Natural killer cell treated with Interleukin-12 subunit alpha and Interleukin-12 subunit beta and Interleukin-15 and Interleukin-18, amount 100 ng/mL, for 72 hours (primary cell): ENCODE data around the gene IFNL1. TPM values are rescaled to one million over a fixed set of nuclear protein-coding genes. Genes with fewer than 3 reads are reported as not detected.
"Not testable (repeated sequence)": the region's sequence is repeated elsewhere in the genome, so short reads cannot be mapped to it uniquely, and the experiment has no call there.

ENCODE experiments used
- ATAC-seq, 2 donors: fragments of 150-1000 bp; cut with Tn5 transposase in 1 of 2; sonication (Bioruptor Pico), chemical (Tn5 transposase) in 1 of 2; 2 replicates each; pipeline ENCODE4 v1.10.0; 2021
- DNase-seq: peaks from one replicate; pipeline ENCODE4 v3.0.0; 2022; ENCODE audit warnings: low spot score
- H3K27ac Mint-ChIP-seq, 2 donors: 1 replicate in 1 of 2; 2 replicates in 1 of 2; pipeline ENCODE4 v1.8.0; 2022; ENCODE audit warnings: mixed read lengths in 2 of 2, mild to moderate bottlenecking in 1 of 2, moderate library complexity in 1 of 2
- H3K27me3 Mint-ChIP-seq, 2 donors: 1 replicate in 1 of 2; 2 replicates in 1 of 2; pipeline ENCODE4 v1.8.0; 2022; ENCODE audit warnings: mixed read lengths in 2 of 2
- H3K36me3 Mint-ChIP-seq: one replicate; pipeline ENCODE4 v1.8.0; 2022; ENCODE audit warnings: mixed read lengths
- H3K4me1 Mint-ChIP-seq, 2 donors: 1 replicate in 1 of 2; 2 replicates in 1 of 2; pipeline ENCODE4 v1.8.0; 2022; ENCODE audit warnings: low read depth in 2 of 2, mixed read lengths in 2 of 2, mild to moderate bottlenecking in 1 of 2
- H3K4me3 Mint-ChIP-seq: one replicate; pipeline ENCODE4 v1.8.0; 2022; ENCODE audit warnings: mixed read lengths
- H3K9me3 Mint-ChIP-seq: 2 replicates; pipeline ENCODE4 v1.8.0; 2022; ENCODE audit warnings: mixed read lengths
- total RNA-seq, 2 donors: library from RNA; stranded (reverse); gene quantifications; one replicate each; pipeline ENCODE4 v1.2.3, GENCODE V29; 2022

IFNL1 gene
- total RNA-seq, 2 donors from 2014 or later: 0.36 TPM; not detected in 1

GRCh38 chr19:39263912-39264305 lies 32.3 kb upstream of the IFNL1 start:
- Mint-ChIP-seq H3K9me3 (no peaks in the 10 kb centered on the region), H3K4me3 (peak overlapping the region; percentile 33), H3K36me3 (peaks cover 5% of the 10 kb centered on the region), H3K4me1 (peaks cover 8% of the 10 kb centered on the region in 2 donors), H3K27me3 (peaks cover 17 to 19% of the 10 kb centered on the region in 2 donors), H3K27ac (no peak overlapping the region)
- ATAC-seq (peak in 1 of 2 donors; percentile 52), DNase-seq (no peak)

DNA sequence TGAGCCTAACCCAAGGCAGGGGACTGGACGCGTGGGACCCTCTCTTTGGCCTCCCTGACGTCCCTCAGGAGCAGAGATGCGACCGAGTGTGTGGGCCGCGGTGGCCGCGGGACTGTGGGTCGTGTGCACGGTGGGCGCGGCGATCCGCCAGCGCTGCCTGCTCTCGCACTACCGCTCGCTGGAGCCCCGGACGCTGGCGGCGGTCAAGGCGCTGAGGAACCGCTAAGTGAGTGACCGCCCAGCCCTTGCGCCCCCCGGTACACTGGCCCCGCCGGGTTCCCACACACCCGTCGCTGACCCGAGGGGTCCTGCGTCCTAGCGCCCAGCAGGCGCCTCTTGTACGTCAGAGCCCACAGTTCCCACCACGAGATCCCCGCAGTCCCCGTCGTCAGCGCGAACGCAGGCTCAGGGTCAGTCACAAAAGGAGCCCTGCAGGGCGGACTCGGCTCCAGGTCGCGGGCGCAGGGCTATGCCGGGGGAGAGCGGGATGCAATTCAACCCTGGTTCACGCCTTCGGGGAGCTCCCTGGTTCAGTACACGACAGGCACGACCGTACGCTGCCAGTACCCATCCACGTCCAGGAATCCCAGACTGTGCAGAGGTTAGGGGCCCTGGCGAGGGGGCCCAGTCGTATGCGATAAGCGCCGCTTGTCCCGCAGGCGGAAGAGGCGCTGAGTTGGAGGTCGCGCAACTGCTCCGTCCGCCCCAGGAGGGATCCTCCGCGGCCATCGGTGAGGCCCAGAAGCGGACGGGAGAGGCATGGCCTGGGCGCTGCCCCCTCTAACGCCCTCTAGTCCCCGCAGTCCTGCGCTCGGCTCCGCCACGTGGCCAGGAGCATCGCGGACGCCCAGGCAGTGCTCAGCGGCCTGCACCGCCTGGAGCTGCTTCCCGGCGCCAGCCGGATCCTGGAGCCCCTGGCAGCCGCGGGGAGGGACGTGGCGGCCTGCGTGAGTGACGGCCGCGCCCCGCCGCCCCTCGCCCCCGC lies 31.6 kb upstream of the IFNL1 start:
- Mint-ChIP-seq H3K4me1 (peaks cover 8% of the 10 kb centered on the region in 2 donors), H3K27ac (no peak overlapping the region), H3K36me3 (peaks cover 5% of the 10 kb centered on the region), H3K9me3 (no peaks in the 10 kb centered on the region), H3K4me3 (no peak overlapping the region), H3K27me3 (peaks cover 17 to 19% of the 10 kb centered on the region in 2 donors)
- ATAC-seq (peak; percentile 37 to 49), DNase-seq (no peak)

DNA sequence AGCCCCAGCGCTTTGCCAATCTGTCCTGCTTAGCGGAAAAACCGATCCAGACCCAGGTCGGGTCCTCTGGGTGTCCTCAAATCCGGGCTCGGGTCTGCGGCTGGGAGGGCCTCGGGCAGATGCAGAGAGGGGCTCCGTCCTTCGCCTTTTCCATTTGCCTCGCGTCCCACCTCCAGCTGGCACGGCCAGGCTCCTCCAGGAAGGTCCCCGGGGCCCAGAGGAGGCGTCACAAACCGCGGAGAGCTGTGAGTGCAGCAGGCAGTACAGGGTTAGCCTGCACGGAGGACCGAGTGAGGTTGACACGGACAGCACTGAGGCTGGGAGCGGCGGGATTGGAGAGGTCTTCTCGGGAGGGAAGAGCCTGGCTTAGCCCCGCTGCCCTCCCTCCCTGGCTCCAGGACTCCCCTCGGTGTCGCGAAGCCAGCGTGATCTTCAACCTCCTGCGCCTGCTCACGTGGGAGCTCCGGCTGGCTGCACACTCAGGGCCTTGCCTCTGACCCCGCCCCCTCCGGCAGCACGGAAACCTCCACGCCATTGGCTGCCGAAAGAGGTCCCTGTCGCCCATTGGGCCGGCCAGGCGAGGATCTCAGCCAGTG lies 30.8 kb upstream of the IFNL1 start:
- no peak for ATAC-seq
- H3K36me3 Mint-ChIP-seq: peaks cover 5% of the 10 kb centered on the region
- H3K27ac Mint-ChIP-seq: no peak overlapping the region
- H3K4me1 Mint-ChIP-seq: peaks cover 8% of the 10 kb centered on the region in 2 donors
- no peaks in the 10 kb centered on the region for H3K9me3 Mint-ChIP-seq
- no peak for DNase-seq
- no peak overlapping the region for H3K4me3 Mint-ChIP-seq
- peaks cover 19% of the 10 kb centered on the region in 2 donors for H3K27me3 Mint-ChIP-seq

DNA sequence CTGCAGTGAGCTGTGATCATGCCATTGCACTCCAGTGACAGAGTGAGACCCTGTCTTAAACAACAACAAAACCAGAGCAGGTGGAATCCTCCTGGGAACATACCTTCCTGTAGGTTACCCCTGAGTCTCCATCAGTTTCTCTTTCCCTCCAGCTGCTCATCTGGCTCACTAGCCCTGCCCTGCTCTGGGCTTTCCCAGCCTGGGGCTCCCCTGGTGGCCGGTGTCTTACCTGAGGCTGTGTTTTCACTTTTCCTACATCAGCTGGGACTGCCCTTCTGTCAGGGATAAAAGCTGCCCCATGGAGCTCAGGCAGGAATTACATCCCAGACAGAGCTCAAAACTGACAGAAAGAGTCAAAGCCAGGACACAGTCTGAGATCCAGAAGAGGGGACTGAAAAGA lies 28.1 kb upstream of the IFNL1 start, which contains the start of gene IFNL2:
TSS of gene IFNL2 (plus strand) at position 312 of the 400 bp plus-strand sequence. CDS start 173 bp downstream, outside the sequence.
- not testable (repeated sequence) for ATAC-seq, DNase-seq, H3K27ac Mint-ChIP-seq, H3K36me3 Mint-ChIP-seq, H3K4me3 Mint-ChIP-seq, H3K4me1 Mint-ChIP-seq, H3K9me3 Mint-ChIP-seq
- H3K27me3 Mint-ChIP-seq: peaks cover 10 to 14% of the 10 kb centered on the region in 2 donors

DNA sequence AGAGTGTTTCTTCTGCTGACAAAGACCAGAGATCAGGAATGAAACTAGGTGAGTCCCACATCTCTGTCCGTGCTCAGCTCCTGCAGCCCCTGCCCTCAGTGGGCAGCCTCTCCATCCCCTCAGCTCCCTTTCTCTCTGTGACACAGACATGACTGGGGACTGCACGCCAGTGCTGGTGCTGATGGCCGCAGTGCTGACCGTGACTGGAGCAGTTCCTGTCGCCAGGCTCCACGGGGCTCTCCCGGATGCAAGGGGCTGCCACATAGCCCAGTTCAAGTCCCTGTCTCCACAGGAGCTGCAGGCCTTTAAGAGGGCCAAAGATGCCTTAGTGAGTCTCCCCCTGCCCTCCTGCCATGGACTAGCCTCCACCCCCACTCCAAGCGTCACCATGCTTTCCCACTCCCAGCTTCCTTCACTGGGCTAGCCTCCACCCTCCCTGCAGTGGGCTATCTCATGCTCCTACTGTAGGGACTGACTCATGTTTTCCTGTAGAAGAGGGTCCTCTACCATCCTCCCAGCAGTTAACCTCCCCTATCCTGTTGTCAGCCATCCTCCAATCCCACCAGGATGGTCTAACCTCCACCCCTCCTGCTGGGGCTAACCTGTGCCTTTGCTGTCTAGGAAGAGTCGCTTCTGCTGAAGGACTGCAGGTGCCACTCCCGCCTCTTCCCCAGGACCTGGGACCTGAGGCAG lies 27.5 kb upstream of the IFNL1 start:
- H3K9me3 Mint-ChIP-seq, H3K4me3 Mint-ChIP-seq, H3K4me1 Mint-ChIP-seq, DNase-seq, H3K36me3 Mint-ChIP-seq, H3K27me3 Mint-ChIP-seq, ATAC-seq, H3K27ac Mint-ChIP-seq: not testable (repeated sequence)

GRCh38 chr19:39269369-39269768 lies 26.8 kb upstream of the IFNL1 start:
- not testable (repeated sequence) for ATAC-seq, H3K4me1 Mint-ChIP-seq, DNase-seq, H3K27ac Mint-ChIP-seq, H3K36me3 Mint-ChIP-seq, H3K9me3 Mint-ChIP-seq, H3K4me3 Mint-ChIP-seq, H3K27me3 Mint-ChIP-seq

DNA sequence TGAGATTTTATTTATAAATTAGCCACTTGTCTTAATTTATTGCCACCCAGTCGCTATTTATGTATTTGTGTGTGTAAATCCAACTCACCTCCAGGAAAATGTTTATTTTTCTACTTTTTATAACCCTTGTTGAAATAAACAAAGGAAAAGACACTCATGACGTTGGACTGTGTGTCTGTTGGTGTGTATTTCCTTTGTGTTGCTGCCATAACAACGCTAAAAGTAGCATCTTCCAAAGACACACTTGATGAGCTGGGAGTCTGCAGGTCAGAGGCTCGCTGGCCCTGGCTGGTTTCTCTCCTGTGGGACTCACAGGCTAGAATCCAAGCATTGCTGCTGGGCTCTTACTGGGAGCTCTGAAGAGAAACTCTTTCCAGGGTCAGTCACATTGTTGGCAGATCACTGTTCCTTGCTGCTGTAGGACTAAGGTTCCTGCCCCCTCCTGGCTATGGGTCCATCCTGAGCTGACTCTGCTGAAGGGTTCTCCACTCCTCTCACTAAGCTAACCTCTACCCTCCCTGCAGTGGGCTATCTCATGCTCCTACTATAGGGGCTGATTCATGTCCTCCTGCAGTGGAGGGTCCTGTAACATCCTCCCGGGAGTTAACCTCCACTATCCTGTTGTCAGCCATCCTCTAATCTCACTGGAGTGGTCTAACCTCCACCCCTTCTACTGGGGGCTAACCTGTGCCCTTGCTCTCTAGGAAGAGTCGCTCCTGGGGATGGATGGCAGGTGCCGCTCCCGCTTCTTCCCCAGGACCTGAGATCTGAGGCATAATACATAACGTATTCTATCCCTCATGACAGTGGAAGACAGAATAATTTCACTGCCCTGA lies 26.0 kb upstream of the IFNL1 start:
- DNase-seq (no peak), ATAC-seq (no peak)
- Mint-ChIP-seq H3K4me1 (no peaks in the 10 kb centered on the region), H3K36me3 (no peaks in the 10 kb centered on the region), H3K27me3 (peaks cover 0 to 7% of the 10 kb centered on the region in 2 donors), H3K27ac (no peak overlapping the region), H3K9me3 (no peaks in the 10 kb centered on the region), H3K4me3 (no peak overlapping the region)

DNA sequence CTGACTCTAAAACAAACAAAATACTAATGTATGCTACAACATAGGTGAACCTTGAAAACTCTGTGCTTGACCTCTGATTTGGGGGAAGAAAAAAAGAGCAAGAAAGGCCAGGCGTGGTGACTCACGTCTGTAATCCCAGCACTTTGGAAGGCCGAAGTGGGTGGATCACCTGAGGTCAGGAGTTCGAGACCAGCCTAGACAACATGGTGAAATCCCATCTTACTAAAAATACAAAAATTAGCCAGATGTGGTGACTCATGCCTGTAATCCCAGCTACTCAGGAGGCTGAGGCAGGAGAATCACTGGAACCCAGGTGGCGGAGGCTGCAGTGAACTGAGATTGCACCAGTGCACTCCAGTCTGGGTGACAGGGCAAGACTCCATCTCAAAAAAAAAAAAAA lies 22.3 kb upstream of the IFNL1 start:
- H3K4me3 Mint-ChIP-seq, H3K9me3 Mint-ChIP-seq, ATAC-seq, H3K27ac Mint-ChIP-seq, H3K36me3 Mint-ChIP-seq, H3K4me1 Mint-ChIP-seq, DNase-seq, H3K27me3 Mint-ChIP-seq: not testable (repeated sequence)

- ATAC-seq (no peak), DNase-seq (no peak)
- Mint-ChIP-seq H3K27ac (no peak overlapping the region), H3K4me3 (no peak overlapping the region), H3K36me3 (no peaks in the 10 kb centered on the region), H3K4me1 (no peaks in the 10 kb centered on the region), H3K27me3 (peaks cover 0 to 4% of the 10 kb centered on the region in 2 donors), H3K9me3 (no peaks in the 10 kb centered on the region)
Measured at GRCh38 chr19:39275578-39275977, 20.6 kb upstream of the IFNL1 start.

DNA sequence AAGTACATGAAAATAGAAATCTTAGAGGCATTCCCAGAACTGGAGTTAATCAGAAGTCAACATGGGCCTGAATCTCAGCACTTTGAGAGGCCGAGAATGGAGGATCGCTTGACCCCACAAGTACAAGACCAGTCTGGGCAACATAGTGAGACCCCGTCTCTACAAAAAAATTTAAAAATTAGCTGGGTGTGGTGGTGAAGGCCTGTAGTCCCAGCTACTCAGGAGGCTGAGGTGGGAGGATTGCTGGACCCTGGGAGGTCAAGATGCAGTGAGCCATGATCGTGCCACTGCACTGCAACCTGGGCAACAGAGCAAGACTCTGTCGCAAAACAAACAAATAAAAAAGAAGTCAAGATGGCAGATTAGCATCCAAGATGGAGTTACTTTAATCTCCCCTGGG lies 19.5 kb upstream of the IFNL1 start:
- no peak for DNase-seq
- Mint-ChIP-seq H3K4me3 (no peak overlapping the region), H3K36me3 (no peaks in the 10 kb centered on the region), H3K27ac (no peak overlapping the region), H3K4me1 (no peaks in the 10 kb centered on the region), H3K27me3 (no peaks in the 10 kb centered on the region), H3K9me3 (no peaks in the 10 kb centered on the region)
- ATAC-seq: no peak

DNA sequence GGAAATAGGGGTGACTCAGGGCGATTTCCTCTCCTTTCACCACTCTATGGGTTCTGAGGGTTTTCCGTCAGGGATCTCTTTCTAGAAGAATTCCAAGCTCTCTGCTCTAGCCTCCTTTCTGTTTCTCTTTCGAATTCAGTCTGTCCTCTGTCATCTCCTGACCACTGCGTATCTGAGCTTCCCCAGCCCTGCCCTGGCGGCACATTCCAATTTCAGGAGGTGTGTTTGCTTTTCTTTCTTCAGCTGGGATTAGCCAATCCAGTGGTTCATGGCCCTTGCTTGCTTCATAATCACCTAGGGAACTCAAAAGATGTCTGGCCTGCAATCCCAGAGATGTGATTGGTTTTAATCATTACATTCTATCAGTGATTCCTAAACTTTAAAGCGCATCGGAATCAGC lies 18.6 kb upstream of the IFNL1 start:
- DNase-seq (no peak), ATAC-seq (no peak)
- H3K9me3 Mint-ChIP-seq: no peaks in the 10 kb centered on the region
- peaks cover 0 to 3% of the 10 kb centered on the region in 2 donors for H3K4me1 Mint-ChIP-seq
- H3K27me3 Mint-ChIP-seq: no peaks in the 10 kb centered on the region
- no peaks in the 10 kb centered on the region for H3K36me3 Mint-ChIP-seq
- H3K27ac Mint-ChIP-seq: no peak overlapping the region
- H3K4me3 Mint-ChIP-seq: no peak overlapping the region

DNA sequence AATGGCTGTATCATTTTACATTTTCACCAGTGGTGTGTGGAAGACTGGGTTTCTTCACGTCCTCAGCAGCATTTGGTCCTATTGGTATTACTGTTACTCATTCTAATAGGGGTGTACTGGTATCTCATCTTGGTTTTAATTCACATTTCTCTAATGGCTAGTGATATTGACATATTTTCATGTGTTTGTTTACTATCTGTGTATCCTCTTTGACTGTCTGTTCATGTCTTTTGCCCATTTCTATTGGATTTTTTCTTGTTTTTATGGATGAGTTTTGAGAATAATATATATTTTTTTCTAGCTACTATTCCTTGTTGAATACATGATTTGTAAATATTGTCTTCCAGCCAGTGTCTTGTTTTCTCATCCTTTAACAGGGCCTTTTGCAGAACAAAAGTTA lies 14.2 kb upstream of the IFNL1 start:
- Mint-ChIP-seq H3K27ac (no peak overlapping the region), H3K27me3 (no peaks in the 10 kb centered on the region), H3K9me3 (no peaks in the 10 kb centered on the region), H3K36me3 (peaks cover 5% of the 10 kb centered on the region), H3K4me1 (peaks cover 0 to 3% of the 10 kb centered on the region in 2 donors), H3K4me3 (no peak overlapping the region)
- DNase-seq: no peak
- ATAC-seq: no peak

DNA sequence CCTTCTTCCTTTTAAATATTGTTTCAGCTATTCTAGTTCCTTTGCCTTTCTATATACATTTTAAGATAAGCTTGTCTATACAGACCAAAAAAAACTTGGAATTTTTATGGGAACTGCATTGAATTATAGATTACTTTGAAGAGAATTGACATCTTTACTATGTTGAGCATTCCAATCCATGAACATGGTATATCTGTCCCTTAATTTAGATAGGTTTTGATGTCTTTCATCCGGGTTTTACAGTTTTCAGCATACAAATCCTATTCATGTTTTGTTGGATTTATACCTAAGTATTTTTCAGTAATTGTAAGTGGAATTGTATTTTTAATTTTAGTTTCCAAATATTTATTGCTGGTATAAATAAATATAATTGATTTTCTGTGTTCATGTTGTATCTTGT lies 12.2 kb upstream of the IFNL1 start:
- peaks cover 0 to 3% of the 10 kb centered on the region in 2 donors for H3K4me1 Mint-ChIP-seq
- no peaks in the 10 kb centered on the region for H3K9me3 Mint-ChIP-seq
- peaks cover 5% of the 10 kb centered on the region for H3K36me3 Mint-ChIP-seq
- no peak for ATAC-seq
- no peaks in the 10 kb centered on the region for H3K27me3 Mint-ChIP-seq
- DNase-seq: no peak
- no peak overlapping the region for H3K27ac Mint-ChIP-seq
- no peak overlapping the region for H3K4me3 Mint-ChIP-seq
